Measurements from ENCODE around the gene PIGM. TPM values are rescaled to one million over a fixed set of nuclear protein-coding genes. Genes with fewer than 3 reads are reported as not detected.

PIGM gene
- total and polyA plus RNA-seq, 2 experiments from 2014 or later, result 5.0 TPM

- TF ChIP-seq ZNF331 (CRISPR knock-in tag; IDR thresholded peaks at IDR 0.05; ENCODE audit: low read depth) (no peak), EZH2phosphoT487 (IDR thresholded peaks at IDR 0.05; ENCODE audit: unreplicated experiment) (no peak)
- TF ChIP-seq, protein P1, sequence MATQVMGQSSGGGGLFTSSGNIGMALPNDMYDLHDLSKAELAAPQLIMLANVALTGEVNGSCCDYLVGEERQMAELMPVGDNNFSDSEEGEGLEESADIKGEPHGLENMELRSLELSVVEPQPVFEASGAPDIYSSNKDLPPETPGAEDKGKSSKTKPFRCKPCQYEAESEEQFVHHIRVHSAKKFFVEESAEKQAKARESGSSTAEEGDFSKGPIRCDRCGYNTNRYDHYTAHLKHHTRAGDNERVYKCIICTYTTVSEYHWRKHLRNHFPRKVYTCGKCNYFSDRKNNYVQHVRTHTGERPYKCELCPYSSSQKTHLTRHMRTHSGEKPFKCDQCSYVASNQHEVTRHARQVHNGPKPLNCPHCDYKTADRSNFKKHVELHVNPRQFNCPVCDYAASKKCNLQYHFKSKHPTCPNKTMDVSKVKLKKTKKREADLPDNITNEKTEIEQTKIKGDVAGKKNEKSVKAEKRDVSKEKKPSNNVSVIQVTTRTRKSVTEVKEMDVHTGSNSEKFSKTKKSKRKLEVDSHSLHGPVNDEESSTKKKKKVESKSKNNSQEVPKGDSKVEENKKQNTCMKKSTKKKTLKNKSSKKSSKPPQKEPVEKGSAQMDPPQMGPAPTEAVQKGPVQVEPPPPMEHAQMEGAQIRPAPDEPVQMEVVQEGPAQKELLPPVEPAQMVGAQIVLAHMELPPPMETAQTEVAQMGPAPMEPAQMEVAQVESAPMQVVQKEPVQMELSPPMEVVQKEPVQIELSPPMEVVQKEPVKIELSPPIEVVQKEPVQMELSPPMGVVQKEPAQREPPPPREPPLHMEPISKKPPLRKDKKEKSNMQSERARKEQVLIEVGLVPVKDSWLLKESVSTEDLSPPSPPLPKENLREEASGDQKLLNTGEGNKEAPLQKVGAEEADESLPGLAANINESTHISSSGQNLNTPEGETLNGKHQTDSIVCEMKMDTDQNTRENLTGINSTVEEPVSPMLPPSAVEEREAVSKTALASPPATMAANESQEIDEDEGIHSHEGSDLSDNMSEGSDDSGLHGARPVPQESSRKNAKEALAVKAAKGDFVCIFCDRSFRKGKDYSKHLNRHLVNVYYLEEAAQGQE (IDR thresholded peaks at IDR 0.05; ENCODE audit: unreplicated experiment), result no peak
Observed at GRCh38 chr1:160009081-160009480, 22.7 kb downstream of the PIGM start (continued).

DNA sequence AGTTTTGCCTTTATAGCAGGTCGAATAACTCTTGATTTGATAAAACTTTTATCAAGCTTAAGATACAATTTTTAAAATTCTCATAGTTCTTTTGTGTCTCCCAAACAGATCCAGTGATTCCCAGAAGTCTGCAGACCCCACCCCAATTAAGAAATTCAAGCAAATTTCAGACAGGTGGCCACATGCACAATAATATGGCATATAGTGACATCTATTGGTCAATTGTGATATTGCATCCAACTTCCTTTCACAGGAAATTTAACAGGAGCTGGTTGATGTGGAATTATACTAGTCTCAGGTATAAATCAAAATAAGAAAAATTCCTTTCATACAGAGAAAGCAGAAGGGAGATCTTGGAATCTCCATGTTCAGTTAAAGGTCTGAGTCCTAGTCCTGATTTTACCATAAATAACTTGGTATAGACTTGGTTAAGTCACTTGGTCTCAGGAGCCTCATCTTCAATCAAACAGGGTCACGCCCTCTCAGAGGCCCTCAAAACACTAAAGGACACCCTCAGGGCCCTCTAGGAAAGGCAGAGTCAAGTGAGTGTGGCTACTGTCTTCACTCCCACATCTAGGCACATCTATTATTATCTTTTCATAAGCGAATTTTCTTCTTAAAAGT, 24.1 kb downstream of the PIGM start:
- Histone ChIP-seq H3K9me2 (ENCODE audit: insufficient read depth) (no peaks in the 10 kb centered on the region), H3K4me2 (no peak overlapping the region), H3K27ac (ENCODE audit: low read depth) (no peak overlapping the region), H3F3A (replicated peaks; ENCODE audit: low read depth) (no peaks in the 10 kb centered on the region), H3K79me2 (replicated peaks; ENCODE audit: insufficient read depth) (no peaks in the 10 kb centered on the region), H3K27me3 (ENCODE audit: insufficient read depth) (no peaks in the 10 kb centered on the region), H3K4me1 (ENCODE audit: insufficient read depth) (no peaks in the 10 kb centered on the region), H2AFZ (no peak overlapping the region), H4K20me1 (replicated peaks; ENCODE audit: insufficient read depth) (no peaks in the 10 kb centered on the region), H3K36me3 (ENCODE audit: insufficient read depth) (no peaks in the 10 kb centered on the region), H3K4me3 (no peak overlapping the region)
- Mint-ChIP-seq H3K4me1 (no peaks in the 10 kb centered on the region), H3K27ac (no peak overlapping the region), H3K36me3 (ENCODE audit: low read depth) (no peaks in the 10 kb centered on the region), H3K27me3 (ENCODE audit: insufficient read depth, low read depth, poor library complexity) (no peaks in the 10 kb centered on the region), H3K9me3 (no peaks in the 10 kb centered on the region), H3K4me3 (no peak overlapping the region)
- TF ChIP-seq CTCF (conservative IDR thresholded peaks at IDR 0.05; ENCODE audit: low read depth in 2 of 2), result peak; percentile 81 to 96
- TF ChIP-seq JUNB (IDR thresholded peaks at IDR 0.05; ENCODE audit: unreplicated experiment), result no peak
- ATAC-seq, result peak; percentile 43; the same call in 2 of the 3 replicates
- DNase-seq (ENCODE audit: low spot score), result peak; percentile 77

DNA sequence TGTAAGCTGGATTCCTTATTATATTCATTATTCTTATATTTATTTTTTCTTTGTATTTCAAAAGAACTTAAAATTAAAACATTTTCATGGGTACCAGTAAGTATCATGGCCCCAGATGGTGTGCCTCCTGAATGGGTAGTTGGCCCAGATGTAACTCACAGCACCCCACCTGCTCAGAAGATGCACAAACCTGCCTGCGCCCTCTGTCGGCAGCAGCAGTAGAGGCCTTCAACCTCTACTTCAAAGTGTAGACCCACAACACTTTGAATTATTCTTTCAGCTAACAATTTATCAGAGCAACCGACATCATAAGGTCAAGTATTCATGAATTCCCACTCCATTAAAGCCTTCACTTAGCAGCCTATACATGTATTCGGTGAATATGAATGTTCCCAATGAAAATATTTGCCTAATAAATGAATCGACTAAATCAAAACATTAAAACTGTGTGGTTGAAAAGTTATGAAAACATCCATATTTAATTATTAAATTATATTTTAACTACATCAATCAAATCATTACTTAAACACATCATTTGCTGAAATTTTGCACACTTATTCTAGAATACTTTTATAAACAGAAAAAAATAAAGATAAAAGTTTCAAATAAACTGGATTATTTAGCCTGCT, 25.4 kb downstream of the PIGM start:
- Histone ChIP-seq H3K4me2 (no peak overlapping the region), H3K4me1 (ENCODE audit: insufficient read depth) (no peaks in the 10 kb centered on the region), H3K36me3 (ENCODE audit: insufficient read depth) (no peaks in the 10 kb centered on the region), H3K4me3 (no peak overlapping the region), H3K79me2 (replicated peaks; ENCODE audit: insufficient read depth) (no peaks in the 10 kb centered on the region), H2AFZ (no peak overlapping the region), H3K9me2 (ENCODE audit: insufficient read depth) (no peaks in the 10 kb centered on the region), H3K27me3 (ENCODE audit: insufficient read depth) (no peaks in the 10 kb centered on the region), H3K27ac (ENCODE audit: low read depth) (no peak overlapping the region), H3F3A (replicated peaks; ENCODE audit: low read depth) (no peaks in the 10 kb centered on the region), H4K20me1 (replicated peaks; ENCODE audit: insufficient read depth) (no peaks in the 10 kb centered on the region)
- DNase-seq (ENCODE audit: low spot score), result peak; percentile 89
- no peak overlapping the region for H3K4me3 Mint-ChIP-seq
- H3K27ac Mint-ChIP-seq, result no peak overlapping the region
- no peaks in the 10 kb centered on the region for H3K36me3 Mint-ChIP-seq (ENCODE audit: low read depth)
- no peaks in the 10 kb centered on the region for H3K9me3 Mint-ChIP-seq
- H3K4me1 Mint-ChIP-seq, result no peaks in the 10 kb centered on the region
- no peaks in the 10 kb centered on the region for H3K27me3 Mint-ChIP-seq (ENCODE audit: insufficient read depth, low read depth, poor library complexity)
- peak; percentile 97 for ATAC-seq
- TF ChIP-seq, protein P1 (IDR thresholded peaks at IDR 0.05; ENCODE audit: unreplicated experiment), result no peak
- no peak for TF ChIP-seq NANOG (IDR thresholded peaks at IDR 0.05; ENCODE audit: borderline replicate concordance)
- TF ChIP-seq EZH2 (IDR thresholded peaks at IDR 0.05; ENCODE audit: low read depth, unreplicated experiment), result no peak
- TF ChIP-seq EZH2phosphoT487 (IDR thresholded peaks at IDR 0.05; ENCODE audit: unreplicated experiment), result no peak
- TF ChIP-seq POLR2AphosphoS5 (IDR thresholded peaks at IDR 0.05; ENCODE audit: low read depth), result no peak
- TF ChIP-seq ZNF331 (CRISPR knock-in tag; IDR thresholded peaks at IDR 0.05; ENCODE audit: low read depth), result no peak
- no peak for TF ChIP-seq ZNF114 (CRISPR knock-in tag; IDR thresholded peaks at IDR 0.05)

Measured in GM23338 (cell line).